MM.1S (cell line): ENCODE results near the gene DRC7.

Source experiments
- EZH2 ChIP-seq: fragments of 300-600 bp; sonication (generic); optimal IDR thresholded peaks from 2 replicates; pipeline ENCODE3; 2017; ENCODE audit warnings: low read depth, mild to moderate bottlenecking, antibody characterized with exemption, low read length, mixed read lengths
- EZH2phosphoT487 ChIP-seq: fragments of 300-600 bp; sonication (generic); IDR thresholded peaks from 2 replicates; pipeline ENCODE4 v1.6.1; 2018; ENCODE audit warnings: antibody characterized with exemption, low read length
- TF ChIP-seq, protein P1 (sequence below): fragments of 300-600 bp; sonication (generic); IDR thresholded peaks from 2 replicates; pipeline ENCODE4 v1.5.1; 2016; ENCODE audit warnings: antibody characterized with exemption, low read length, mixed read lengths

- TF ChIP-seq EZH2: no peak
- TF ChIP-seq, protein P1, sequence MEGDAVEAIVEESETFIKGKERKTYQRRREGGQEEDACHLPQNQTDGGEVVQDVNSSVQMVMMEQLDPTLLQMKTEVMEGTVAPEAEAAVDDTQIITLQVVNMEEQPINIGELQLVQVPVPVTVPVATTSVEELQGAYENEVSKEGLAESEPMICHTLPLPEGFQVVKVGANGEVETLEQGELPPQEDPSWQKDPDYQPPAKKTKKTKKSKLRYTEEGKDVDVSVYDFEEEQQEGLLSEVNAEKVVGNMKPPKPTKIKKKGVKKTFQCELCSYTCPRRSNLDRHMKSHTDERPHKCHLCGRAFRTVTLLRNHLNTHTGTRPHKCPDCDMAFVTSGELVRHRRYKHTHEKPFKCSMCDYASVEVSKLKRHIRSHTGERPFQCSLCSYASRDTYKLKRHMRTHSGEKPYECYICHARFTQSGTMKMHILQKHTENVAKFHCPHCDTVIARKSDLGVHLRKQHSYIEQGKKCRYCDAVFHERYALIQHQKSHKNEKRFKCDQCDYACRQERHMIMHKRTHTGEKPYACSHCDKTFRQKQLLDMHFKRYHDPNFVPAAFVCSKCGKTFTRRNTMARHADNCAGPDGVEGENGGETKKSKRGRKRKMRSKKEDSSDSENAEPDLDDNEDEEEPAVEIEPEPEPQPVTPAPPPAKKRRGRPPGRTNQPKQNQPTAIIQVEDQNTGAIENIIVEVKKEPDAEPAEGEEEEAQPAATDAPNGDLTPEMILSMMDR: no peak
- TF ChIP-seq EZH2phosphoT487: no peak
Observed at GRCh38 chr16:57747091-57747490, 52.5 kb downstream of the DRC7 start.
